ENCODE measurements around the gene LRRC27. TPM values are rescaled to one million over a fixed set of nuclear protein-coding genes. Genes with fewer than 3 reads are reported as not detected.
"Not testable (repeated sequence)": the region's sequence is repeated elsewhere in the genome, so short reads cannot be mapped to it uniquely, and the experiment has no call there.

Gene LRRC27
- total and polyA plus RNA-seq, 7 experiments from 2014 or later, result 1.8 to 10.8 (median 6.0) TPM

DNA sequence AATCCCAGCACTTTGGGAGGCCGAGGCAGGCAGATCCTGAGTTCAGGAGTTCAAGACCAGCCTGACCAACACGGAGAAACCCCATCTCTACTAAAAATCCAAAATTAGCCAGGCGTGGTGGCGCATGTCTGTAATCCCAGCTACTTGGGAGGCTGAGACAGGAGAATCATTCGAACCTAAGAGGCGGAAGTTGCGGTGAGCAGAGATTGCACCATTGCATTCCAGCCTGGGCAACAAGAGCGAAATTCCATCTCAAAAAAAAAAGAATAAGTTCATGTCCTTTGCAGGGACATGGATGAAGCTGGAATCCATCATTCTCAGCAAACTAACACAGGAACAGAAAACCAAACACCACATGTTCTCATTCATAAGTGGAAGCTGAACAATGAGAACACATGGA, 17.1 kb upstream of the LRRC27 start:
- H3K9me3 ChIP-seq (ENCODE audit: control insufficient read depth in 2 of 3, low read length in 3 of 3); H3K4me3 Mint-ChIP-seq; H3K4me1 Mint-ChIP-seq; H3K27ac Mint-ChIP-seq; intact Hi-C loops (cut with micrococcal nuclease); H3K9me3 Mint-ChIP-seq; H3K27me3 ChIP-seq (ENCODE audit: control insufficient read depth in 2 of 2, insufficient read depth in 2 of 2, low read length in 2 of 2); ATAC-seq; H3K4me3 ChIP-seq (ENCODE audit: low read length); H3K4me1 ChIP-seq (ENCODE audit: control insufficient read depth in 2 of 2, insufficient read depth in 2 of 2, low read length in 2 of 2); DNase-seq; H3K36me3 ChIP-seq (ENCODE audit: control insufficient read depth in 2 of 3, insufficient read depth in 3 of 3, low read length in 3 of 3); H3K36me3 Mint-ChIP-seq; H3K27ac ChIP-seq (ENCODE audit: low read depth, low read length): not testable (repeated sequence)
- POLR2A ChIA-PET, result interaction anchor here (1.3 kb wide), 1 partner anchor 16 kb away, joined by 3 read pairs; no protein-coding TSS in a partner anchor
- CTCF ChIA-PET, result interaction anchor here (0.6 to 1.1 kb wide), 2 partner anchors 33 to 78 kb away, joined by 4 to 7 read pairs; no protein-coding TSS in a partner anchor
- H3K27me3 Mint-ChIP-seq, result peaks cover 0 to 19% (median 0%) of the 10 kb centered on the region in 5 donors

DNA sequence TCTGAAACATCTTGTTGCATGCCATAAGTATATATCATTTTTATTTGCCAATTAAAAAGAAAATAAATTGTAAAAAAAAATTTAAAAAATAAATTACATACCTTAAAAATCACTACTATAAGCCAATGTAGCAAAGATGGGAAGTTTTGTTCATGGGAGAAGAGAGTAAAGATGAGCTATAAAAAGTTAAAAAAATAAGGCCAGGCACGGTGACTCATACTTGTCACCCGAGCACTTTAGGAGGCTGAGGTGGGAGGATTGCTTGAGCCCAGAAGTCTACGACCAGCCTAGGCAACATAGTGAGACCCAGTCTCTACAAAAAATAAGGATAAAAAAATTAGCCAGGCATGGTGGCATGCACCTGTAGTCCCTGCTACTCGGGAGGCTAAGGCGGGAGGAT, 15.9 kb upstream of the LRRC27 start:
- ATAC-seq (no peak), DNase-seq (no peak)
- Mint-ChIP-seq H3K36me3 (peaks cover 0 to 4% (median 0%) of the 10 kb centered on the region in 5 donors), H3K27me3 (peaks cover 0 to 11% (median 0%) of the 10 kb centered on the region in 5 donors), H3K4me1 (peaks cover 0 to 8% (median 0%) of the 10 kb centered on the region in 7 donors), H3K27ac (no peak overlapping the region), H3K4me3 (no peak overlapping the region), H3K9me3 (peaks cover 0 to 7% (median 0%) of the 10 kb centered on the region in 11 donors)
- ChIA-PET POLR2A (no interaction called here), CTCF (no interaction called here)
- H3K4me1 ChIP-seq (ENCODE audit: control insufficient read depth in 2 of 2, insufficient read depth in 2 of 2, low read length in 2 of 2), result no peaks in the 10 kb centered on the region
- no peaks in the 10 kb centered on the region for H3K36me3 ChIP-seq (ENCODE audit: control insufficient read depth in 2 of 3, insufficient read depth in 3 of 3, low read length in 3 of 3)
- intact Hi-C loops (cut with micrococcal nuclease), result no loop called here
- no peaks in the 10 kb centered on the region for H3K9me3 ChIP-seq (ENCODE audit: control insufficient read depth in 2 of 3, low read length in 3 of 3)
- no peak overlapping the region for H3K27ac ChIP-seq (ENCODE audit: low read depth, low read length)
- H3K4me3 ChIP-seq (ENCODE audit: low read length), result no peak overlapping the region
- H3K27me3 ChIP-seq (ENCODE audit: control insufficient read depth in 2 of 2, insufficient read depth in 2 of 2, low read length in 2 of 2), result no peaks in the 10 kb centered on the region

DNA sequence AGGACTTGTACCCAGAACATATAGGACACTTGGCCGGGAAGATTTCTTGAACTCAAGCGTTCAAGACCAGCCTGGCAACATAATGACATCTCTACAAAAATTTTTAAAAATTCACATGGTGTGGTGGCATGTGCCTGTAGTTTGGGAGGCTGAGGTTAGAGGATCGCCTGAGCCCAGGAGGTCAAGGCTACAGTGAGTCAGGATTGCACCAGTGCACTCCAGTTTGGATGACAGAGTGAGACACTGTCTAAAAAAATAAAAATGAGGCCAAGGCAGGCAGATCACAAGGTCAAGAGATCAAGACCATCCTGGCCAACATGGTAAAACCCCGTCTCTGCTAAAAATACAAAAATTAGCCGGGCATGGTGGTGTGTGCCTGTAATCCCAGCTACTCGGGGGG, 14.5 kb upstream of the LRRC27 start:
- H3K27ac Mint-ChIP-seq; intact Hi-C loops (cut with micrococcal nuclease); CTCF ChIA-PET; H3K36me3 ChIP-seq (ENCODE audit: control insufficient read depth in 2 of 3, insufficient read depth in 3 of 3, low read length in 3 of 3); ATAC-seq; POLR2A ChIA-PET; H3K9me3 Mint-ChIP-seq; H3K27ac ChIP-seq (ENCODE audit: low read depth, low read length); H3K4me3 ChIP-seq (ENCODE audit: low read length); DNase-seq; H3K4me1 Mint-ChIP-seq; H3K4me3 Mint-ChIP-seq; H3K27me3 ChIP-seq (ENCODE audit: control insufficient read depth in 2 of 2, insufficient read depth in 2 of 2, low read length in 2 of 2); H3K36me3 Mint-ChIP-seq; H3K4me1 ChIP-seq (ENCODE audit: control insufficient read depth in 2 of 2, insufficient read depth in 2 of 2, low read length in 2 of 2); H3K9me3 ChIP-seq (ENCODE audit: control insufficient read depth in 2 of 3, low read length in 3 of 3): not testable (repeated sequence)
- peaks cover 0 to 11% (median 0%) of the 10 kb centered on the region in 5 donors for H3K27me3 Mint-ChIP-seq

DNA sequence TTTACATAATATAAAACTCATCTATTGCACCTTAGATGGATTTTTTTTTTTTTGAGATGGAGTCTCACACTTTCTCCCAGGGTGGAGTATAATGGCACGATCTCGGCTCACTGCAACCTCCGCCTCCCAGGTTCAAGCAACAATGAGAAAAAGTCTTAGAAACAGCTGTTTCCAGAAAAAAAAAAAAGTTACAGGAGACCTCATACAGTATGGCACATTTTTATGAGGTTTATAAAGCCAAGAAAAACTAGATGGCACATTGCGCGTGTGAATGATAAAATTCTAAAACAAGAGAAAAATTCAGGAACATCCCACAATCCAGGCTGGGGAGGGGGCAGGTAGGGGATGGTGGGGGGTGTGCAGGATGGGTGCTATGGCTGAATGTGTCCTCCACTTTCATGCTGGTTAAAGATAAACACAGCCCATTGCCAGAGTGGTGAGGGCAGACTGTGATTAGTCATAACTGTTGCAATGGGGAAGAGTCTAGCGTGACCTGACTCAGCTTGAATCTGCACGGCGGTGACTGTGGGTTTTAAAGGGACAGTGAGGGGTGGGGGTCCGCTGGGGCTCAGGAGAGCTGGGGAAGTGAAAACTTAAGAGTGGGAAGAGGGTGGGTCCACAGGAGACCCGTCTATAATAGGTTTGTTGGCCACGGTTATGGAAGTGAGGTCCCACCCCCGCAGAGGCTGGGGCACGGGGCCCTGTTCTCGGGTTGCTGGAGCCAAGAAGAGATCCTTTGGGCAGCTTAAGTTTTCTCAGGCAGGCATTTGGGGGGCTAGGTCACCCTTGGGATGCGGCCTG, 11.9 kb upstream of the LRRC27 start:
- intact Hi-C loops (cut with micrococcal nuclease), result no loop called here
- H3K4me1 Mint-ChIP-seq, result peaks cover 6 to 17% (median 10%) of the 10 kb centered on the region in 7 donors
- POLR2A ChIA-PET, result no interaction called here

DNA sequence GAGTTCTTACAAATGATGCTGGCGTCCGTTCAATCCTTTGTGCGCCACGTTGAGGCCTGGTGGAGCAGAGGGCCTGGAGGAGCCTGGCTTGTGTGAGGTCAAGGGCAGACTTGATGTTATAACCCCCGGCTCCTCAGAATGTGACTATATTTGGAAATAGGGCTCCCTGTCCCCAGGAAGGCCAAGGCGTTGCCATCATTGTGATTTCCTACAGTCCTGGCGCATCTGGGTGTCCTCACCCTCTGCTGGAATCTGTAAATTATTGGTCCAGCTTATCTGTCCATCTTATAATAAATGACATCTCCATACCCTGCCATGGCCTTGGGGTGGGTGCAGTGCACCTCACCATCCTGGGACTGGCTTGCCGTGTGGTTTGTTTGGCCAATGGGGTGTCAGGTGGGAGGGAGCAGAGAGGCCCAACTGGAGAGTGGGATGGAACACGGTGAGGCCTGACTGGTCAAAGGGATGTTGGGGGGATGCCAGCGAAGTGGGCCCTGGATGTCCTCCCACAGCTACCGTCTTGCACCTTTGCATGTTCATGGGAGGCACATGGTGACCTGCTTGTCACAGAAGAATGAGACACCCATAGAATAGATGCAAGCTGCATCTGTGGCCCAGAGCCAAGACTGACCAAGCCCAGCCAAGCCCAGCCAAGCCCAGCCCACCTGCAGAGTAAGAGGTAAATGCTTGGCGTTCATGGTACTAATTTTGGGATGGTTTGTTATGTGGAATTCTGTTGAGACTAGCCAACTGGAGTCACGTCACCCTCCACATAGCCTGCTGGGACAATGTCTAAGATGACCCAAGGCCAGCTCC, 11.1 kb upstream of the LRRC27 start:
- Mint-ChIP-seq H3K27me3 (peaks cover 0 to 5% (median 0%) of the 10 kb centered on the region in 5 donors), H3K4me1 (peaks cover 7 to 18% (median 12%) of the 10 kb centered on the region in 7 donors), H3K36me3 (peaks cover 6 to 23% (median 13%) of the 10 kb centered on the region in 5 donors), H3K4me3 (no peak overlapping the region), H3K27ac (no peak overlapping the region), H3K9me3 (no peaks in the 10 kb centered on the region)
- Histone ChIP-seq H3K36me3 (ENCODE audit: control insufficient read depth in 2 of 3, insufficient read depth in 3 of 3, low read length in 3 of 3) (peaks cover 0 to 6% (median 0%) of the 10 kb centered on the region in 3 experiments), H3K9me3 (ENCODE audit: control insufficient read depth in 2 of 3, low read length in 3 of 3) (no peaks in the 10 kb centered on the region), H3K4me3 (ENCODE audit: low read length) (no peak overlapping the region), H3K27ac (ENCODE audit: low read depth, low read length) (no peak overlapping the region), H3K27me3 (ENCODE audit: control insufficient read depth in 2 of 2, insufficient read depth in 2 of 2, low read length in 2 of 2) (no peaks in the 10 kb centered on the region), H3K4me1 (ENCODE audit: control insufficient read depth in 2 of 2, insufficient read depth in 2 of 2, low read length in 2 of 2) (no peaks in the 10 kb centered on the region)
- POLR2A ChIA-PET, result no interaction called here
- CTCF ChIA-PET, result no interaction called here
- no peak for ATAC-seq
- intact Hi-C loops (cut with micrococcal nuclease), result no loop called here
- no peak for DNase-seq

More for the DNA sequence above, 11.9 kb upstream of the LRRC27 start:
- no peak overlapping the region for H3K4me3 ChIP-seq (ENCODE audit: low read length)
- DNase-seq, result peak in 1 of 9 donors; percentile 42
- Mint-ChIP-seq H3K36me3 (peaks cover 6 to 18% (median 10%) of the 10 kb centered on the region in 5 donors), H3K27me3 (peaks cover 0 to 6% (median 0%) of the 10 kb centered on the region in 5 donors), H3K4me3 (no peak overlapping the region), H3K9me3 (no peaks in the 10 kb centered on the region), H3K27ac (peak overlapping the region in 1 of 9 donors; percentile 77)
- H3K27me3 ChIP-seq (ENCODE audit: control insufficient read depth in 2 of 2, insufficient read depth in 2 of 2, low read length in 2 of 2), result no peaks in the 10 kb centered on the region
- CTCF ChIA-PET, result no interaction called here
- H3K27ac ChIP-seq (ENCODE audit: low read depth, low read length), result no peak overlapping the region
- H3K36me3 ChIP-seq (ENCODE audit: control insufficient read depth in 2 of 3, insufficient read depth in 3 of 3, low read length in 3 of 3), result peaks cover 0 to 5% (median 0%) of the 10 kb centered on the region in 3 experiments
- peak; percentile 91 for ATAC-seq
- no peaks in the 10 kb centered on the region for H3K4me1 ChIP-seq (ENCODE audit: control insufficient read depth in 2 of 2, insufficient read depth in 2 of 2, low read length in 2 of 2)
- no peaks in the 10 kb centered on the region for H3K9me3 ChIP-seq (ENCODE audit: control insufficient read depth in 2 of 3, low read length in 3 of 3)

DNA sequence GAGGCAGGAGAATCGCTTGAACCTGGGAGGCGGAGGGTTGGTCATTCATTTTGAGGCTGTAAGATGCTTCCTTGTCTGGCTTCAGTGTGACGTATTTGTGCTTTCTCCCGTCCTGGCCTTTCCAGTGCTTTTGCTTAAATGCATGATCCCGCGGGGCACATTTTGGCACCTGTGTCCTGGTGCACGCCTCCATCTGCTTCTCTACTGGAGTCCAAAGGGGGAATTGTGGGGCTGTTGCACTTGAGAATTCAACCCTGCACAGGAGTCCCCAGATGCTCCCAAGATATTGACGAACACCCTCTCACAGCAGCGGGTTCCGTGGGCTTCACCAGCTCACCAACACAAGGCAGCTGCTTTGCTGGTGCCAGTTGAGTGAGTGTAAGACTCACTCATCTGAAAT, 10.3 kb upstream of the LRRC27 start:
- Histone ChIP-seq H3K27me3 (ENCODE audit: control insufficient read depth in 2 of 2, insufficient read depth in 2 of 2, low read length in 2 of 2) (no peaks in the 10 kb centered on the region), H3K4me3 (ENCODE audit: low read length) (no peak overlapping the region), H3K36me3 (ENCODE audit: control insufficient read depth in 2 of 3, insufficient read depth in 3 of 3, low read length in 3 of 3) (peaks cover 0 to 14% (median 0%) of the 10 kb centered on the region in 3 experiments), H3K27ac (ENCODE audit: low read depth, low read length) (no peak overlapping the region), H3K4me1 (ENCODE audit: control insufficient read depth in 2 of 2, insufficient read depth in 2 of 2, low read length in 2 of 2) (no peaks in the 10 kb centered on the region), H3K9me3 (ENCODE audit: control insufficient read depth in 2 of 3, low read length in 3 of 3) (no peaks in the 10 kb centered on the region)
- Mint-ChIP-seq H3K27me3 (peaks cover 0 to 3% (median 0%) of the 10 kb centered on the region in 5 donors), H3K4me3 (no peak overlapping the region), H3K36me3 (peaks cover 6 to 32% (median 21%) of the 10 kb centered on the region in 5 donors), H3K27ac (no peak overlapping the region), H3K9me3 (no peaks in the 10 kb centered on the region), H3K4me1 (peaks cover 14 to 26% (median 17%) of the 10 kb centered on the region in 7 donors)
- DNase-seq, result no peak
- ATAC-seq, result no peak
- ChIA-PET CTCF (no interaction called here), POLR2A (no interaction called here)
- intact Hi-C loops (cut with micrococcal nuclease), result no loop called here
